GM12878 (cell line): ENCODE results near the gene ENDOV. TPM values are rescaled to one million over a fixed set of nuclear protein-coding genes. Genes with fewer than 3 reads are reported as not detected.

Experiments
- ATAC-seq: fragments of 200-7000 bp; cut with Tn5 transposase; 3 replicates; pipeline ENCODE4 v1.9.1; 2020; ENCODE audit warnings: mild to moderate bottlenecking, moderate library complexity
- BruUV-seq: library from RNA; stranded (reverse); fragments of 400-500 nt; replicated peaks from 2 replicates; lab custom pipeline; 2021; lab: Mats Ljungman, UMichigan
- CTCF ChIA-PET: fragments of 300-600 bp; sonication (Branson Sonifier 250); formaldehyde crosslinking; extraction: SDS; loops from one replicate; lab custom pipeline; 2021; ENCODE audit warnings: inconsistent platforms; lab: Yijun Ruan, JAX
- POLR2A ChIA-PET: fragments of 350-600 bp; formaldehyde crosslinking; extraction: SDS; loops from one replicate; lab custom pipeline; 2021; ENCODE audit warnings: inconsistent platforms; lab: Charles Lee
- RAD21 ChIA-PET: fragments of 300-600 bp; sonication (Branson Sonifier 250); formaldehyde crosslinking; loops from one replicate; lab custom pipeline; 2023; ENCODE audit warnings: antibody characterized with exemption; ENCODE audit not compliant: unreplicated experiment; lab: Charles Lee
- SMC1A ChIA-PET: fragments of 300-600 bp; sonication (Branson Sonifier 250); formaldehyde crosslinking; loops from one replicate; lab custom pipeline; 2023; ENCODE audit not compliant: unreplicated experiment, uncharacterized antibody; lab: Charles Lee
- DNase-seq: peaks from one replicate; pipeline ENCODE4 v3.0.0-alpha.2; 2011; ENCODE audit warnings: low read depth, low spot score
- FAIRE-seq: peaks from 3 replicates; lab custom pipeline; 2011; peaks lifted over from hg19 to GRCh38; lab: Jason Lieb, UNC
- H2AFZ ChIP-seq: 2 replicates; pipeline ENCODE4 v1.6.0; 2011; ENCODE audit warnings: low read depth, low read length, control low read depth; ENCODE audit not compliant: control insufficient read depth
- H3K27ac ChIP-seq: 2 replicates; pipeline ENCODE4 v1.5.1; 2011; ENCODE audit warnings: control low read depth; ENCODE audit not compliant: control insufficient read depth, insufficient read depth
- H3K27me3 ChIP-seq, 2 experiments: replicated peaks in 1 of 2; 2 replicates each; pipeline versions ENCODE4 v1.6.0 to v1.6.1; 2011; ENCODE audit warnings: low read length in 1 of 2; ENCODE audit not compliant: control insufficient read depth in 2 of 2, insufficient read depth in 2 of 2
- H3K36me3 ChIP-seq, 2 experiments: 2 replicates each; pipeline ENCODE4 v1.5.1; 2011; ENCODE audit warnings: low read length in 1 of 2; ENCODE audit not compliant: control insufficient read depth in 2 of 2, insufficient read depth in 2 of 2
- H3K4me1 ChIP-seq: 2 replicates; pipeline ENCODE4 v1.6.1; 2011; ENCODE audit warnings: mild to moderate bottlenecking, low read length, moderate library complexity, mixed read lengths; ENCODE audit not compliant: control insufficient read depth, insufficient read depth
- H3K4me2 ChIP-seq: 2 replicates; pipeline ENCODE4 v1.6.0; 2011; ENCODE audit warnings: control low read depth; ENCODE audit not compliant: control insufficient read depth, insufficient read depth
- H3K4me3 ChIP-seq: fragments of 200-600 bp; sonication (generic); 2 replicates; pipeline ENCODE4 v1.5.1; 2016
- H3K79me2 ChIP-seq: 2 replicates; pipeline ENCODE4 v1.6.0; 2011; ENCODE audit warnings: low read length; ENCODE audit not compliant: control insufficient read depth, insufficient read depth
- H3K9ac ChIP-seq: 2 replicates; pipeline ENCODE4 v1.8.0; 2011; ENCODE audit warnings: low read length, control low read depth, mixed read lengths; ENCODE audit not compliant: control insufficient read depth, insufficient read depth
- H3K9me3 ChIP-seq: replicated peaks from 3 replicates; pipeline ENCODE4 v1.5.1; 2011; ENCODE audit warnings: mild to moderate bottlenecking, low read length; ENCODE audit not compliant: control insufficient read depth, insufficient read depth
- H4K20me1 ChIP-seq: 2 replicates; pipeline ENCODE4 v1.6.0; 2011; ENCODE audit not compliant: control insufficient read depth, insufficient read depth
- CEBPZ ChIP-seq: fragments of 150-350 bp; IDR thresholded peaks from 2 replicates; pipeline ENCODE4 v1.6.1; 2016; ENCODE audit warnings: low read depth, low read length
- CHD4 ChIP-seq: fragments of 200-600 bp; sonication (generic); IDR thresholded peaks from 2 replicates; pipeline ENCODE4 v1.6.1; 2016; ENCODE audit warnings: mild to moderate bottlenecking
- E4F1 ChIP-seq: fragments of 450-650 bp; IDR thresholded peaks from 2 replicates; pipeline ENCODE4 v1.6.1; 2018; ENCODE audit warnings: borderline replicate concordance, mild to moderate bottlenecking; ENCODE audit not compliant: partially characterized antibody
- EP300 ChIP-seq, 2 experiments: fragments of 150-350 bp in 1 of 2; IDR thresholded peaks; 2 replicates each; pipeline ENCODE4 v1.6.1; 2011 to 2012; ENCODE audit warnings: low read depth in 2 of 2, low read length in 2 of 2, borderline replicate concordance in 1 of 2, improper control_type of control experiment in 1 of 2, inconsistent platforms in 1 of 2; ENCODE audit not compliant: control insufficient read depth in 1 of 2
- FOS ChIP-seq: IDR thresholded peaks from 3 replicates; pipeline ENCODE4 v1.6.1; 2011; ENCODE audit warnings: borderline replicate concordance; ENCODE audit not compliant: insufficient read length; ENCODE audit errors: extremely low read depth
- GABPA ChIP-seq: IDR thresholded peaks from 2 replicates; pipeline ENCODE4 v1.6.1; 2014; ENCODE audit warnings: antibody characterized with exemption, low read depth, mild to moderate bottlenecking, inconsistent platforms
- NFIC ChIP-seq: IDR thresholded peaks from 2 replicates; pipeline ENCODE4 v1.6.1; 2012; ENCODE audit warnings: low read depth, mild to moderate bottlenecking, inconsistent platforms, low read length, moderate library complexity
- NFYA ChIP-seq: IDR thresholded peaks from 2 replicates; pipeline ENCODE4 v1.6.1; 2011; ENCODE audit warnings: low read depth, mild to moderate bottlenecking, low read length, improper control_type of control experiment, borderline replicate concordance
- NKRF ChIP-seq: fragments of 450-650 bp; conservative IDR thresholded peaks from 2 replicates; pipeline ENCODE4 v1.6.1; 2017; ENCODE audit warnings: mild to moderate bottlenecking, moderate library complexity
- SREBF1 ChIP-seq: IDR thresholded peaks from 2 replicates; pipeline ENCODE4 v1.6.1; 2012; ENCODE audit warnings: mild to moderate bottlenecking, low read length
- SREBF2 ChIP-seq: IDR thresholded peaks from 2 replicates; pipeline ENCODE4 v1.6.1; 2012; ENCODE audit warnings: mild to moderate bottlenecking, low read length
- ZZZ3 ChIP-seq: IDR thresholded peaks from 2 replicates; pipeline ENCODE4 v1.6.1; 2011; ENCODE audit warnings: low read depth; ENCODE audit not compliant: control insufficient read depth, insufficient read length
- WGBS: methylation state at CpG from one replicate; pipeline ENCODE4 v1.1.6; 2016; ENCODE audit warnings: low lambda C conversion rate; ENCODE audit not compliant: insufficient replicate concordance, insufficient coverage; ENCODE audit errors: missing lambda C conversion rate; 5-methylcytosine and 5-hydroxymethylcytosine counted together
- in situ Hi-C: fragments of 300-500 bp; cut with MboI; formaldehyde crosslinking; loops from 9 replicates; pipeline ENCODE4 v1.14.3; 2018; ENCODE audit warnings: mixed read lengths
- intact Hi-C: fragments of 100-400 bp; cut with micrococcal nuclease; formaldehyde crosslinking; loops from one replicate; pipeline ENCODE4 v1.14.2; 2022; ENCODE audit not compliant: unreplicated experiment
- polyA plus RNA-seq, 11 experiments: library from polyadenylated mRNA; depleted of rRNA in 4 of 11; unstranded in 6 of 11; stranded (reverse) in 5 of 11; fragments of >200 nt; fragmentation: Nextera tagmentation in 4 of 11; fragmentation: Illumina TruSeq in 1 of 11; extraction: Ambion mirVana in 4 of 11; extraction: Trizol in 1 of 11; gene quantifications; 1 replicate in 1 of 11; 2 replicates in 10 of 11; pipeline versions ENCODE4 v1.2.1 to v1.2.3, GENCODE V29; 2011 to 2016; ENCODE audit warnings: inconsistent platforms in 2 of 11, missing spikeins in 2 of 11, low read depth in 1 of 11
- total RNA-seq, 4 experiments: library from RNA; depleted of rRNA in 3 of 4; stranded (reverse); fragments of >200 nt in 3 of 4; fragmentation: Illumina TruSeq in 1 of 4; extraction: Trizol in 1 of 4; gene quantifications; 2 replicates each; pipeline versions ENCODE4 v1.2.1 to v1.2.3, GENCODE V29; 2013 to 2021

Gene ENDOV
- total and polyA plus RNA-seq, 10 of the 15 experiments (the other 5 are each of a cell fraction or from before 2014, with no cell fraction given), result 0.63 to 11.9 (median 8.1) TPM

DNA sequence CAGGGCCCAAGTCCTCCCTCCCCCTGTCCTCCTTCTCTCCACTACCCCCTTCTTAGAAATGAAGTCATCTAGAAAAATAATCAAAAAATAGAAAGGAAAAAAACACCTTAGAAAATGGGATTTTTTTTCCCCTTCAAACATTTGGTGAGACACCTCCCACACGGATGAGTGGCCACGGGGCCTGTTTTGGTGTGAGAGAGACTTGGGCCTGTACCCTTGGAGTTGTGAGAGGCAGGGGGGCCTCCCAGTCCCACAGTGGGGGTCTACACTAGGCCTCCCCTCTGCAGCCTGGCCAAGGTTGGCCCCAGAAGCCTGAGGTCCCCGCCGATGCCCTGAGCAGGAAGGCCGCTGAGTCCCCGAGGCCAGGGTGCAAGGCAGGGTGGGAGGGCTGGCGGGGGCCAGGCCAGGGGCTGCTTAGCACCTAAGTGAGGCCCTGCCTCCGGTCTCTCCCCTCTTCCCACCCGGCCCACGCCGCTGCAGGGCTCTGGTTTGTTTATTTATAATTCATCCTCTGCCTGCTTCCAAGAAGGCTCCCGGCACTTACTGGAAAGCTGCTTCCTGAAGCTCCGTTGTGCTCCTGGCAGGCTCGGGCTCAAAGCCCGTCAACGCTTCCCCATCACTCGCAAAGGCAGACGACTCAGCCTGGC, 35.1 kb downstream of the ENDOV start (continued):
- TF ChIP-seq NKRF, result no peak
- no peak for TF ChIP-seq ZZZ3
- no peak for TF ChIP-seq NFYA
- no peak for TF ChIP-seq FOS
- no peak for TF ChIP-seq CHD4
- no peak for TF ChIP-seq SREBF2
- TF ChIP-seq SREBF1, result no peak
- TF ChIP-seq EP300 (IDR thresholded peaks at IDR 0.05; ENCODE audit: borderline replicate concordance in 1 of 2, control insufficient read depth in 1 of 2, low read depth in 2 of 2, low read length in 2 of 2), result no peak
- TF ChIP-seq NFIC, result no peak

- RAD21 ChIA-PET, result no interaction called here
- in situ Hi-C loops, result no loop called here
- TF ChIP-seq E4F1, result no peak
- TF ChIP-seq CEBPZ, result no peak
- no peak for TF ChIP-seq GABPA
Measured at GRCh38 chr17:80451104-80451775, 36.3 kb downstream of the ENDOV start.

More at GRCh38 chr17:80451104-80451775, 36.3 kb downstream of the ENDOV start:
- DNase-seq, result no peak
- intact Hi-C loops, result loop anchor here (10.0 kb wide), 1 partner anchor 124 kb away; no protein-coding TSS in a partner anchor
- CTCF ChIA-PET, result no interaction called here
- Histone ChIP-seq H4K20me1 (no peaks in the 10 kb centered on the region), H3K4me3 (no peak overlapping the region), H3K27me3 (no peaks in the 10 kb centered on the region), H2AFZ (no peak overlapping the region), H3K4me2 (no peak overlapping the region), H3K9ac (no peak overlapping the region), H3K36me3 (no peaks in the 10 kb centered on the region), H3K4me1 (peaks cover 8% of the 10 kb centered on the region), H3K79me2 (peaks cover 7% of the 10 kb centered on the region), H3K27ac (no peak overlapping the region), H3K9me3 (no peaks in the 10 kb centered on the region)
- POLR2A ChIA-PET, result no interaction called here
- BruUV-seq, result no TSS peak
- 45% methylated on average over 9 of the region's 9 CpGs for WGBS
- SMC1A ChIA-PET, result no interaction called here
- FAIRE-seq, result no peak
- ATAC-seq, result no peak
